Measurements from ENCODE around the gene HHLA2.

Gene HHLA2

DNA sequence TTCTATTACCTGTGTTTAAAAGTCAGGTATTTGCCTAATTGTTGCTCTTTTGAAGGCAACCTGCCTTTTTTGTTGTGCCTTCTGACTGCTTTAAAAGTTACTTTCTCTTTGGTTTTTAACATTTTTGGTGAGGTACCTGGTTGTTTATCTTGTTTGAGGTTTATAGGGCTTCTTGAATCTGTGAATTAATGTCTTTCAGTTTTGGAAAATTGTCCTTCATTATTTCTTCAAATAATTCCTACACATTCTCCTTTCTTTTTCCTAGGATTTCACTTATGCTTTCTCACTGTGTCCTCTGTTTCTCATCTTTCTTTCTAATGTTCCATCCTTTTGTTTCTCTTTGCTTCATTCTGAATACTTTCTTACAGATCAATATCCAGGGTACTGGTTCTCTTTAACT is 30.8 kb downstream of the HHLA2 start:
- no peaks in the 10 kb centered on the region for H3K9me3 ChIP-seq
- H3K36me3 ChIP-seq: no peaks in the 10 kb centered on the region
- no peaks in the 10 kb centered on the region for H3K27me3 ChIP-seq
- H3K4me1 ChIP-seq (ENCODE audit: control insufficient read depth in 1 of 2, insufficient read depth in 1 of 2, low read depth in 1 of 2, low read length in 1 of 2): no peaks in the 10 kb centered on the region
- no peak overlapping the region for H3K4me3 ChIP-seq (ENCODE audit: low read depth in 1 of 2, low read length in 1 of 2)
- no peak overlapping the region for H3K27ac ChIP-seq
- TF ChIP-seq, protein P1, sequence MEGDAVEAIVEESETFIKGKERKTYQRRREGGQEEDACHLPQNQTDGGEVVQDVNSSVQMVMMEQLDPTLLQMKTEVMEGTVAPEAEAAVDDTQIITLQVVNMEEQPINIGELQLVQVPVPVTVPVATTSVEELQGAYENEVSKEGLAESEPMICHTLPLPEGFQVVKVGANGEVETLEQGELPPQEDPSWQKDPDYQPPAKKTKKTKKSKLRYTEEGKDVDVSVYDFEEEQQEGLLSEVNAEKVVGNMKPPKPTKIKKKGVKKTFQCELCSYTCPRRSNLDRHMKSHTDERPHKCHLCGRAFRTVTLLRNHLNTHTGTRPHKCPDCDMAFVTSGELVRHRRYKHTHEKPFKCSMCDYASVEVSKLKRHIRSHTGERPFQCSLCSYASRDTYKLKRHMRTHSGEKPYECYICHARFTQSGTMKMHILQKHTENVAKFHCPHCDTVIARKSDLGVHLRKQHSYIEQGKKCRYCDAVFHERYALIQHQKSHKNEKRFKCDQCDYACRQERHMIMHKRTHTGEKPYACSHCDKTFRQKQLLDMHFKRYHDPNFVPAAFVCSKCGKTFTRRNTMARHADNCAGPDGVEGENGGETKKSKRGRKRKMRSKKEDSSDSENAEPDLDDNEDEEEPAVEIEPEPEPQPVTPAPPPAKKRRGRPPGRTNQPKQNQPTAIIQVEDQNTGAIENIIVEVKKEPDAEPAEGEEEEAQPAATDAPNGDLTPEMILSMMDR (IDR thresholded peaks at IDR 0.05): no peak

DNA sequence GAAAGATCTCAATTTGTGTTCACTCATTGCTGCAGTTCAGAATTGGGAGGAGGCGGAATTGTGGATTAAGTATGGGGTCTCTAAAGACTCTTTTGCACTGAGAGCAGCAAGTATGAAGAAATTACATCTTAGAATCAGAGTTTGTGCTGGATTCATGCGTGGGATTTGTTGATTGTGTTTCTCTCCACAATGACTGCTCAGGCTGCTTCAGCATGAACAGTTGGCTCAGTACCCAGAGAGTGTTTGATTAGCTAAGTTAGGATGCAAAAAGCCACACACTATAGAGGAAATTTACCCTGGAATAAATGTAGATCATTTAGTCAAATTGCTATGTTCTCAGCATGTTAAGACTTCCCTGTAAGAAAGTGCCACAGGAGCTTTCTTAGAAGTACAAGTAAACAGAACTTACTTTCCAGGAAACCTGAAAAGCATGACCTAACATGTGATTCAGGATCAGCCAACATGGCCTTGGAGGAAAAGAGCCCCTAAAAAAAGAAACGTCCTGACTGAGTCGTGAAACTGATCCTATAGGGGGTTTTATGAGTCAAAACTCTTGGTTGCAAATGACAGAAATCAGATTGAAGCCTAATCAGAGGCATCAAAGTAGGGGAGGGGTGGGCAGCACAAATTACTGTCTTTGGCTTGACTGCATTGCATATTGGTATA is 32.6 kb downstream of the HHLA2 start:
- Histone ChIP-seq H3K27me3 (no peaks in the 10 kb centered on the region), H3K4me1 (ENCODE audit: control insufficient read depth in 1 of 2, insufficient read depth in 1 of 2, low read depth in 1 of 2, low read length in 1 of 2) (no peaks in the 10 kb centered on the region), H3K27ac (no peak overlapping the region), H3K4me3 (ENCODE audit: low read depth in 1 of 2, low read length in 1 of 2) (no peak overlapping the region), H3K9me3 (no peaks in the 10 kb centered on the region), H3K36me3 (no peaks in the 10 kb centered on the region)
- TF ChIP-seq, protein P1 (IDR thresholded peaks at IDR 0.05): no peak

DNA sequence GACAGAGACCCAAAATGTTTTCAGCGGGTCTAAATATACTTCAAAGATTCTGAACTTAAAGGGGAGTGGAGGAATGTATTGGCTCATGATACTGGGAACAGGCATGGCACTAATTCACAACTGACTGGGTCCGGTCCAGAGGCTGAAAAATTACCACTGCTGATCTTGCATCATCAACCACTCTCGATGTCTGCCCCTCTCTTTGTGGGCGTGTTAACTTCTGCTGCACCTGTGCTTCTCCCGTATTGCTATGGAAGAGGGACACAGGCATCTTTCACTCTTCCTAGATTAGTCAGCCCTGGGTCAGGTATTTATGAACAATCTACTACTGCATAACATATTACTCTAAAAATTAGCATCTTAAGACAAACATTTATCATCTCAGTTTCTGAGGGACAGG is 33.2 kb downstream of the HHLA2 start:
- Histone ChIP-seq H3K36me3 (no peaks in the 10 kb centered on the region), H3K4me1 (ENCODE audit: control insufficient read depth in 1 of 2, insufficient read depth in 1 of 2, low read depth in 1 of 2, low read length in 1 of 2) (no peaks in the 10 kb centered on the region), H3K9me3 (no peaks in the 10 kb centered on the region), H3K27ac (no peak overlapping the region), H3K4me3 (ENCODE audit: low read depth in 1 of 2, low read length in 1 of 2) (no peak overlapping the region), H3K27me3 (no peaks in the 10 kb centered on the region)
- TF ChIP-seq, protein P1 (IDR thresholded peaks at IDR 0.05): no peak

DNA sequence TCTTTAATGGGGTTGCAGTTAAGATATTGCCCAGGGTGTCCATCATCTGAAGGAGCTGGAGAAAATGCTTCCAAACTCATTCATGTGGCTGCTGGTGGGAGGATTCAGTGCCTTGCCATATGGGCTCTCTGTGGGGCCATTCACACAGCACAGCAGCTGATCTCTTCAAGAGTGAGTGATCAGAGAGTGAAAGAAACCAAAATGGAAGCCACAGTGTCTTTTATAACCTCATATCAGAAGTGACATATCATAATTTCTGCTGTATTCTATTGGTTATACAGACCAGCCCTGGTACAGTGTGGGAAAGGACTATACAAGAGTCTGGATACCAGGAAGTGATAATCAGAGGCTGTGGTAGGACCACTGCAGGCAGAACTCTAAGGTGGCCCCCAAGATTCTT is 33.6 kb downstream of the HHLA2 start:
- Histone ChIP-seq H3K9me3 (no peaks in the 10 kb centered on the region), H3K36me3 (no peaks in the 10 kb centered on the region), H3K4me3 (ENCODE audit: low read depth in 1 of 2, low read length in 1 of 2) (no peak overlapping the region), H3K4me1 (ENCODE audit: control insufficient read depth in 1 of 2, insufficient read depth in 1 of 2, low read depth in 1 of 2, low read length in 1 of 2) (no peaks in the 10 kb centered on the region), H3K27me3 (no peaks in the 10 kb centered on the region), H3K27ac (no peak overlapping the region)
- TF ChIP-seq, protein P1 (IDR thresholded peaks at IDR 0.05): no peak

DNA sequence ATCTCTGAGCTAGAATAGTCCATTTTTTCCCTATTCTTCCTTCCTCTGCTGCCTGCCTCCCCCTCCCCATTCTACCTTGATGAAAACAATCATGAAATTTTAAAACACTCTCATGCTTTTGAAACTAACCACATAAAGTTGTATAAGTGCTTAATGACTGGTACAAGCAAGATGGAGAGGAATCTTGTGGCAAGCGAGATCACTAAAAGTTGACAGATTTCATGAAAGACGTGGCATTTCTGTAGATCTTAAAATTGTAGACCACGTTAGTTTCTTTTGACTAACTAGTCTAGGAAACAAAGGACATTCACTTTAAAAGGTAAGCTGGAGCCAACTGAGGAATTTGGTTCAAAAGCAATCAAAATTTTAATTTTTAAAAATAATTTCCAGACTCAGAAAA is 35.4 kb downstream of the HHLA2 start:
- TF ChIP-seq, protein P1 (IDR thresholded peaks at IDR 0.05): no peak
- H3K4me1 ChIP-seq (ENCODE audit: control insufficient read depth in 1 of 2, insufficient read depth in 1 of 2, low read depth in 1 of 2, low read length in 1 of 2): no peaks in the 10 kb centered on the region
- no peaks in the 10 kb centered on the region for H3K36me3 ChIP-seq
- no peaks in the 10 kb centered on the region for H3K9me3 ChIP-seq
- H3K27me3 ChIP-seq: no peaks in the 10 kb centered on the region
- H3K4me3 ChIP-seq (ENCODE audit: low read depth in 1 of 2, low read length in 1 of 2): no peak overlapping the region
- H3K27ac ChIP-seq: no peak overlapping the region
